NCI-H1105 (cell line): ENCODE data around the gene TCF7L2.

Experiments
- DNase-seq: peaks from one replicate; lab custom pipeline; 2025; lab: John Stamatoyannopoulos, UW

The TCF7L2 gene

GRCh38 chr10:113023017-113023416 is 73.0 kb downstream of the TCF7L2 start:
- no peak for DNase-seq

- no peak for DNase-seq
Measured at GRCh38 chr10:113024930-113025329, 74.9 kb downstream of the TCF7L2 start.

- DNase-seq: no peak
Measured at GRCh38 chr10:113025487-113025886, 75.4 kb downstream of the TCF7L2 start.

- no peak for DNase-seq
Measured at GRCh38 chr10:113026679-113027078, 76.6 kb downstream of the TCF7L2 start.

- no peak for DNase-seq
Measured at GRCh38 chr10:113027230-113027573, 77.2 kb downstream of the TCF7L2 start.

GRCh38 chr10:113027574-113028455 is 77.8 kb downstream of the TCF7L2 start:
- no peak for DNase-seq

GRCh38 chr10:113028456-113029440 is 78.7 kb downstream of the TCF7L2 start:
- DNase-seq: no peak

- no peak for DNase-seq
Measured at GRCh38 chr10:113030453-113030852, 80.4 kb downstream of the TCF7L2 start.

- no peak for DNase-seq
Measured at GRCh38 chr10:113031147-113031546, 81.1 kb downstream of the TCF7L2 start.

GRCh38 chr10:113033991-113034390 is 83.9 kb downstream of the TCF7L2 start:
- no peak for DNase-seq

GRCh38 chr10:113035732-113036312 is 85.8 kb downstream of the TCF7L2 start:
- no peak for DNase-seq

GRCh38 chr10:113036619-113037018 is 86.6 kb downstream of the TCF7L2 start:
- DNase-seq: no peak

- no peak for DNase-seq
Measured at GRCh38 chr10:113037218-113037617, 87.2 kb downstream of the TCF7L2 start.

- no peak for DNase-seq
Measured at GRCh38 chr10:113038183-113038582, 88.1 kb downstream of the TCF7L2 start.

GRCh38 chr10:113038985-113039384 is 88.9 kb downstream of the TCF7L2 start:
- no peak for DNase-seq

GRCh38 chr10:113041324-113041723 is 91.3 kb downstream of the TCF7L2 start:
- no peak for DNase-seq

- DNase-seq: no peak
Measured at GRCh38 chr10:113041841-113042750, 92.0 kb downstream of the TCF7L2 start.

- DNase-seq: no peak
Measured at GRCh38 chr10:113042868-113043267, 92.8 kb downstream of the TCF7L2 start.

- no peak for DNase-seq
Measured at GRCh38 chr10:113044016-113044755, 94.1 kb downstream of the TCF7L2 start.
